Measurements from ENCODE around the gene FADS3.

Gene FADS3

GRCh38 chr11:61851900-61852295, 39.4 kb downstream of the FADS3 start:
- DNase-seq (ENCODE audit: low read depth), result no peak
- TF ChIP-seq, protein P1, sequence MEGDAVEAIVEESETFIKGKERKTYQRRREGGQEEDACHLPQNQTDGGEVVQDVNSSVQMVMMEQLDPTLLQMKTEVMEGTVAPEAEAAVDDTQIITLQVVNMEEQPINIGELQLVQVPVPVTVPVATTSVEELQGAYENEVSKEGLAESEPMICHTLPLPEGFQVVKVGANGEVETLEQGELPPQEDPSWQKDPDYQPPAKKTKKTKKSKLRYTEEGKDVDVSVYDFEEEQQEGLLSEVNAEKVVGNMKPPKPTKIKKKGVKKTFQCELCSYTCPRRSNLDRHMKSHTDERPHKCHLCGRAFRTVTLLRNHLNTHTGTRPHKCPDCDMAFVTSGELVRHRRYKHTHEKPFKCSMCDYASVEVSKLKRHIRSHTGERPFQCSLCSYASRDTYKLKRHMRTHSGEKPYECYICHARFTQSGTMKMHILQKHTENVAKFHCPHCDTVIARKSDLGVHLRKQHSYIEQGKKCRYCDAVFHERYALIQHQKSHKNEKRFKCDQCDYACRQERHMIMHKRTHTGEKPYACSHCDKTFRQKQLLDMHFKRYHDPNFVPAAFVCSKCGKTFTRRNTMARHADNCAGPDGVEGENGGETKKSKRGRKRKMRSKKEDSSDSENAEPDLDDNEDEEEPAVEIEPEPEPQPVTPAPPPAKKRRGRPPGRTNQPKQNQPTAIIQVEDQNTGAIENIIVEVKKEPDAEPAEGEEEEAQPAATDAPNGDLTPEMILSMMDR (conservative IDR thresholded peaks at IDR 0.05; ENCODE audit: low read depth, low read length), result no peak
- no peak overlapping the region for H3K4me3 ChIP-seq (ENCODE audit: low read depth, low read length)

DNA sequence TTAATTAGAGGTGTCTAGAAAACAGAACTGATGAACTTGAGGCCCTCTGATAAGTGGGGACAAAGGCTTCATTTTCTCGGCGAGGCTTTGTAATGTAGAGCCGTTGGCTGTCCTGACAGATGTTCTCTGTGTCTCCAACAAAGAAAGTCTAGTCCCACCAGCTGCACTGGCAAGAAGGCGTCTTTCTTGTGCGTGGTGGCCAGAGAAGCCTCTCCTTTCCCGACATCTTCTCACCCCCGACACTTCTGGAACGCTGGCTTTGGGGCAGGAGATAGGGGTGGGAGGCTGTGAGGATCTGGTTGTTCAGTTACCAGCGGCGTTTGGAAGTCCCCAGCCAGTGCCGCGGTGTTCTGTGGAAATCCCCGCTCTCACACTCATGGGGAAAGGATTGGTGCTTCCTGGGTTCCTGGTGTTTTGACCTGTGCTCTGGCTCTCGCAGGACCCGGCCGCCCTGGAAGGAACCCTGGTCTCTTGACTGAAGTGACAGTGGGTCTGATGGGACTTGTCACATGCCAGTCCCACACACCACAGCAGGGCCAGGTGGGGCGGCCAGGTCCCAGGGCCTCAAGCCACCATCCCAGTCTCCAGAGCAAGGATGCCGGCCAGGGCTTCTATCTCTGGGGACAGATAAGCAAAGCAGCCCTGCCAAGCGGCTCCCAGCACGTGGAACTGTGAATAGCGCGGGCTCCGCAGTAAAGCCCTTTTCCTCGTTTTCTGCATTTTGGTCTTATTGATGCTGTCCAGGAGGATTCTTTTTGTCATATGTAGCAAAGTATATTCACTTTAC, 40.0 kb downstream of the FADS3 start:
- no peak overlapping the region for H3K4me3 ChIP-seq (ENCODE audit: low read depth, low read length)
- TF ChIP-seq, protein P1 (conservative IDR thresholded peaks at IDR 0.05; ENCODE audit: low read depth, low read length), result no peak
- DNase-seq (ENCODE audit: low read depth), result no peak

DNA sequence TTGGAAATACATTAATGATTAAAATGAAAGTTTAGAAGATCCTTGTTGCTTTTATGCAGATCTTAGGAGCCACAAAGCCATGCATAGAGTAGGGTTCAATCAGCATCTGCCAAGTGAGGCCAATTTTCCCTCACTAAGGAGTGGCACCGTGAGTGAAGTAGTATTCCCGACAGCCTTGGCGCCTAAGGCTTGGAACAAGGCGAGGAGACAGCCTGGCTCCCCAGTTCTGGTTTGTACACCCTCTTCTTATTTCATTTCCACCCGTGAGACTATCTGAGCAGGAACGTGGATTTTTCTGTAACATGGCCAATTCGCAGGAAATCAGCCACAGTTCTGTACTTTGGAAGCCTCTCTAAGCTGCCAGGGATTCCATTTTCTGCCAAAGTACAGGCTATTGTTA, 40.7 kb downstream of the FADS3 start:
- no peak for DNase-seq (ENCODE audit: low read depth)
- H3K4me3 ChIP-seq (ENCODE audit: low read depth, low read length), result no peak overlapping the region
- TF ChIP-seq, protein P1 (conservative IDR thresholded peaks at IDR 0.05; ENCODE audit: low read depth, low read length), result no peak

- DNase-seq (ENCODE audit: low read depth), result no peak
- TF ChIP-seq, protein P1 (conservative IDR thresholded peaks at IDR 0.05; ENCODE audit: low read depth, low read length), result no peak
- no peak overlapping the region for H3K4me3 ChIP-seq (ENCODE audit: low read depth, low read length)
Measured at GRCh38 chr11:61848631-61849030, 42.7 kb downstream of the FADS3 start.

GRCh38 chr11:61847914-61848581, 43.3 kb downstream of the FADS3 start:
- H3K4me3 ChIP-seq (ENCODE audit: low read depth, low read length), result no peak overlapping the region
- no peak for DNase-seq (ENCODE audit: low read depth)
- TF ChIP-seq, protein P1 (conservative IDR thresholded peaks at IDR 0.05; ENCODE audit: low read depth, low read length), result no peak

DNA sequence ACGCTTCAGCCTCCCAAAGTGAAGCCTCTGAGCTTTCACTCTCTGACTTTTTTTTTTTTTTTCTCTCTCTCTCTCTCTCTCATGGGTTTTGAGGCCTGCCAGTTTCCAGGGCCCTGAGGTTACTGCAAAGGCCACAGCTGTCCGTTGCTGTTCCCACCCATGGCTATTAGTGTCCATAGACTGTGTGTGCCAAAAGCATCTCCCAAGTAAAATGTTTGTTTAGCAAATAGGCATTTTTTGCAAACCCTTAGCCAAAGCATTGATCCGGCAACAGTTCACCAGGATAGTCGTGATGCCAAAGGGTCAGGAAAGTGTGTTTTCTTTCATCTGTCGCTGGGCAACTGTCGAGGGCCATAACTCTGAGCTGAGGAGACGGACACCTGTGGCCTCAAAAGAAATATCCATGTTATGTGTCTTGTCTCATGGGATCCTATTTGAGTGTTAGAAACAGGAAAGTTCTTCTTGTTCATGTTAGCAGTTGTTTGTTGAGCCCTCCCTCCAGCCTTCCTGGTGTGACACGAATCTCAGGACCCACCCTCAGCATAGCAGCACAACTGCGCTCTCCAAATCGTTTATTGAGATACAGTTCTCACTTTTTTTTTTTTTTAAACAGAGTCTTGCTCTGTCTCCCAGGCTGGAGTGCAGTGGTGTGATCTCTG, 44.9 kb downstream of the FADS3 start:
- H3K4me3 ChIP-seq (ENCODE audit: low read depth, low read length), result no peak overlapping the region
- no peak for DNase-seq (ENCODE audit: low read depth)
- TF ChIP-seq, protein P1 (conservative IDR thresholded peaks at IDR 0.05; ENCODE audit: low read depth, low read length), result no peak
